MM.1S (cell line): ENCODE data around the gene LAG3.

Experiments
- DNase-seq: peaks from one replicate; pipeline ENCODE4 v3.0.0-alpha.2; 2015
- H2AFZ ChIP-seq: fragments of 300-600 bp; sonication (generic); 2 replicates; pipeline ENCODE4 v1.6.0; 2016; ENCODE audit warnings: antibody characterized with exemption, low read length
- H3F3A ChIP-seq: fragments of 300-600 bp; sonication (generic); 2 replicates; pipeline ENCODE4 v1.6.1; 2016; ENCODE audit warnings: mild to moderate bottlenecking, antibody characterized with exemption, low read length, moderate library complexity, mixed read lengths; ENCODE audit not compliant: insufficient read depth
- H3K27ac ChIP-seq: fragments of 300-600 bp; sonication (generic); 2 replicates; pipeline ENCODE4 v1.5.1; 2016; ENCODE audit warnings: mild to moderate bottlenecking, low read length
- H3K27me3 ChIP-seq: fragments of 300-600 bp; sonication (generic); replicated peaks from 2 replicates; pipeline ENCODE4 v1.6.0; 2016; ENCODE audit warnings: low read length; ENCODE audit not compliant: insufficient read depth
- H3K36me3 ChIP-seq: fragments of 300-600 bp; sonication (generic); replicated peaks from 2 replicates; pipeline ENCODE4 v1.6.1; 2016; ENCODE audit warnings: mild to moderate bottlenecking, low read length, mixed read lengths; ENCODE audit not compliant: insufficient read depth
- H3K4me1 ChIP-seq: fragments of 300-600 bp; sonication (generic); 2 replicates; pipeline ENCODE4 v1.6.1; 2016; ENCODE audit warnings: low read length, mixed read lengths
- H3K4me2 ChIP-seq: fragments of 300-600 bp; sonication (generic); 2 replicates; pipeline ENCODE4 v1.6.0; 2016; ENCODE audit warnings: low read depth, low read length
- H3K4me3 ChIP-seq: fragments of 300-600 bp; sonication (generic); 2 replicates; pipeline ENCODE4 v1.5.1; 2016; ENCODE audit warnings: low read length, mixed read lengths
- H3K79me2 ChIP-seq: fragments of 300-600 bp; sonication (generic); 2 replicates; pipeline ENCODE4 v1.6.1; 2016; ENCODE audit warnings: mixed run types, low read length, mixed read lengths
- H3K9ac ChIP-seq: fragments of 300-600 bp; sonication (generic); 2 replicates; pipeline ENCODE4 v1.6.1; 2016; ENCODE audit warnings: low read length, mixed read lengths
- H3K9me2 ChIP-seq: fragments of 300-600 bp; sonication (generic); replicated peaks from 2 replicates; pipeline ENCODE4 v1.6.1; 2016; ENCODE audit warnings: mild to moderate bottlenecking, low read length, mixed read lengths; ENCODE audit not compliant: insufficient read depth
- H3K9me3 ChIP-seq: fragments of 300-600 bp; sonication (generic); replicated peaks from 2 replicates; pipeline ENCODE4 v1.6.1; 2016; ENCODE audit warnings: mild to moderate bottlenecking, low read length, mixed read lengths; ENCODE audit not compliant: insufficient read depth
- H4K20me1 ChIP-seq: fragments of 300-600 bp; sonication (generic); 2 replicates; pipeline ENCODE4 v1.6.1; 2016; ENCODE audit warnings: mild to moderate bottlenecking, low read length, moderate library complexity, mixed read lengths; ENCODE audit not compliant: insufficient read depth
- CTCF ChIP-seq: fragments of 300-600 bp; sonication (generic); IDR thresholded peaks from 2 replicates; pipeline ENCODE4 v1.5.1; 2016; ENCODE audit warnings: antibody characterized with exemption, low read length, mixed read lengths
- EZH2 ChIP-seq: fragments of 300-600 bp; sonication (generic); optimal IDR thresholded peaks from 2 replicates; pipeline ENCODE3; 2017; ENCODE audit warnings: low read depth, mild to moderate bottlenecking, antibody characterized with exemption, low read length, mixed read lengths
- EZH2phosphoT487 ChIP-seq: fragments of 300-600 bp; sonication (generic); IDR thresholded peaks from 2 replicates; pipeline ENCODE4 v1.6.1; 2018; ENCODE audit warnings: antibody characterized with exemption, low read length

Gene LAG3

GRCh38 chr12:6772726-6773589 lies 638 bp downstream of the LAG3 start:
- Histone ChIP-seq H3K4me1 (peaks cover 11% of the 10 kb centered on the region; the same call in 1 of the 2 replicates), H3K79me2 (no peaks in the 10 kb centered on the region), H3K27me3 (peaks cover 10% of the 10 kb centered on the region; the same call in 1 of the 2 replicates), H3K9me3 (no peaks in the 10 kb centered on the region), H3K36me3 (no peaks in the 10 kb centered on the region), H4K20me1 (no peaks in the 10 kb centered on the region), H3F3A (0 out of 2 replicates have a peak, but pooled peaks cover 5% of the 10 kb centered on the region), H3K27ac (no peak overlapping the region), H3K4me2 (no peak overlapping the region), H3K9ac (no peak overlapping the region), H3K4me3 (no peak overlapping the region), H2AFZ (no peak overlapping the region), H3K9me2 (no peaks in the 10 kb centered on the region)
- DNase-seq, result no peak
- TF ChIP-seq EZH2, result no peak
- TF ChIP-seq EZH2phosphoT487, result no peak
- TF ChIP-seq CTCF, result no peak

GRCh38 chr12:6773590-6774351 lies 1.5 kb downstream of the LAG3 start:
- Histone ChIP-seq H3K36me3 (no peaks in the 10 kb centered on the region), H3K4me3 (no peak overlapping the region), H3F3A (0 out of 2 replicates have a peak, but pooled peaks cover 5% of the 10 kb centered on the region)

GRCh38 chr12:6774499-6775062 lies 2.3 kb downstream of the LAG3 start:
- H3K27me3 ChIP-seq, result peaks cover 11% of the 10 kb centered on the region; the same call in 1 of the 2 replicates
- H3K4me1 ChIP-seq, result peaks cover 13% of the 10 kb centered on the region

More at GRCh38 chr12:6773590-6774351, 1.5 kb downstream of the LAG3 start:
- TF ChIP-seq EZH2, result no peak
- TF ChIP-seq CTCF, result no peak
- TF ChIP-seq EZH2phosphoT487, result no peak
- Histone ChIP-seq H3K9ac (no peak overlapping the region), H2AFZ (no peak overlapping the region), H3K79me2 (no peaks in the 10 kb centered on the region), H3K9me3 (no peaks in the 10 kb centered on the region), H3K4me1 (peaks cover 11% of the 10 kb centered on the region), H3K4me2 (no peak overlapping the region), H4K20me1 (no peaks in the 10 kb centered on the region), H3K9me2 (no peaks in the 10 kb centered on the region), H3K27me3 (peaks cover 11% of the 10 kb centered on the region; the same call in 1 of the 2 replicates), H3K27ac (no peak overlapping the region)
- DNase-seq, result no peak

More at GRCh38 chr12:6774499-6775062, 2.3 kb downstream of the LAG3 start:
- DNase-seq, result no peak
- H3F3A ChIP-seq, result 0 out of 2 replicates have a peak, but pooled peaks cover 5% of the 10 kb centered on the region
- no peak overlapping the region for H3K4me2 ChIP-seq
- TF ChIP-seq EZH2 (no peak), EZH2phosphoT487 (no peak)
- H3K36me3 ChIP-seq, result no peaks in the 10 kb centered on the region
- H3K9me2 ChIP-seq, result no peaks in the 10 kb centered on the region
- H2AFZ ChIP-seq, result no peak overlapping the region
- no peak overlapping the region for H3K4me3 ChIP-seq
- H3K9me3 ChIP-seq, result no peaks in the 10 kb centered on the region
- H3K79me2 ChIP-seq, result no peaks in the 10 kb centered on the region
- H3K9ac ChIP-seq, result no peak overlapping the region
- no peaks in the 10 kb centered on the region for H4K20me1 ChIP-seq
- H3K27ac ChIP-seq, result no peak overlapping the region
